HCT116 (cell line): Measurements from ENCODE around the gene FBN1.

Source experiments
- EZH2 ChIP-seq: fragments of 200-600 bp; sonication (generic); IDR thresholded peaks from 2 replicates; pipeline ENCODE4 v1.6.1; 2017; ENCODE audit warnings: antibody characterized with exemption, mixed run types
- EZH2phosphoT487 ChIP-seq: fragments of 200-600 bp; IDR thresholded peaks from 2 replicates; pipeline ENCODE4 v1.6.1; 2018; ENCODE audit warnings: antibody characterized with exemption, borderline replicate concordance
- POLR2A ChIP-seq: IDR thresholded peaks from 2 replicates; pipeline ENCODE4 v1.7.0; 2011; ENCODE audit warnings: borderline replicate concordance; ENCODE audit not compliant: insufficient read depth, insufficient read length; ENCODE audit errors: extremely low read depth
- SRF ChIP-seq: IDR thresholded peaks from 2 replicates; pipeline ENCODE4 v1.6.1; 2012; ENCODE audit warnings: low read depth
- TCF7L2 ChIP-seq: IDR thresholded peaks from 2 replicates; pipeline ENCODE4 v1.7.0; 2011; ENCODE audit warnings: borderline replicate concordance, inconsistent platforms; ENCODE audit not compliant: insufficient read depth, insufficient read length; ENCODE audit errors: extremely low read depth
- ZFX ChIP-seq: fragments of 450-650 bp; IDR thresholded peaks from 2 replicates; pipeline ENCODE4 v1.6.1; 2017
- ZNF274 ChIP-seq: fragments of 200-500 bp; sonication (Bioruptor generic); IDR thresholded peaks from 2 replicates; pipeline ENCODE4 v1.6.1; 2014; ENCODE audit warnings: mild to moderate bottlenecking, low read depth, low read length, inconsistent platforms
- TF ChIP-seq, protein P1 (sequence below), 3 experiments: fragments of 200-600 bp in 1 of 3; sonication (generic) in 1 of 3; IDR thresholded peaks in 2 of 3; conservative IDR thresholded peaks in 1 of 3; 2 replicates each; pipeline ENCODE4 v1.5.1; 2012 to 2017; ENCODE audit warnings: low read depth in 2 of 3, low read length in 2 of 3, antibody characterized with exemption in 1 of 3, borderline replicate concordance in 1 of 3, control low read depth in 1 of 3, mild to moderate bottlenecking in 1 of 3, mixed read lengths in 1 of 3, mixed run types in 1 of 3, moderate library complexity in 1 of 3; ENCODE audit not compliant: insufficient read depth in 1 of 3

DNA sequence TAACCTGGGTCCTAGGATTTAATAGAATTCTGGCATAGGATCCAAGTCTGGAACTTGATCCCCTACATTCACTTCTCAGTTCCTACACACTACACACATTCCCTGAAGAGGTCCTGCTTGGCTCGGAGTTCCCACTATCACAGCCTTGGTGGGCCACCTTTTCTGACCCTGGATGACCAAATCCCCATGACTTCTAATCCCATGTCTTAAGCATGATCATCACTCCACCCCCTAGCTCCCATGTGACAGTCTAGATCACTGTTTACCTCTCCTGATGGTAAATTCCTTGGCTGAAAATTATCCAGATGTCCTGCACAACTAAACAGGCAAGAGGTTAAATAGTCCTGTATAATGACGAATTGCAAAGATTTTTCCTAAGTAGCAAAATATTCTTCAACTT is 274.0 kb downstream of the FBN1 start:
- TF ChIP-seq, protein P1, sequence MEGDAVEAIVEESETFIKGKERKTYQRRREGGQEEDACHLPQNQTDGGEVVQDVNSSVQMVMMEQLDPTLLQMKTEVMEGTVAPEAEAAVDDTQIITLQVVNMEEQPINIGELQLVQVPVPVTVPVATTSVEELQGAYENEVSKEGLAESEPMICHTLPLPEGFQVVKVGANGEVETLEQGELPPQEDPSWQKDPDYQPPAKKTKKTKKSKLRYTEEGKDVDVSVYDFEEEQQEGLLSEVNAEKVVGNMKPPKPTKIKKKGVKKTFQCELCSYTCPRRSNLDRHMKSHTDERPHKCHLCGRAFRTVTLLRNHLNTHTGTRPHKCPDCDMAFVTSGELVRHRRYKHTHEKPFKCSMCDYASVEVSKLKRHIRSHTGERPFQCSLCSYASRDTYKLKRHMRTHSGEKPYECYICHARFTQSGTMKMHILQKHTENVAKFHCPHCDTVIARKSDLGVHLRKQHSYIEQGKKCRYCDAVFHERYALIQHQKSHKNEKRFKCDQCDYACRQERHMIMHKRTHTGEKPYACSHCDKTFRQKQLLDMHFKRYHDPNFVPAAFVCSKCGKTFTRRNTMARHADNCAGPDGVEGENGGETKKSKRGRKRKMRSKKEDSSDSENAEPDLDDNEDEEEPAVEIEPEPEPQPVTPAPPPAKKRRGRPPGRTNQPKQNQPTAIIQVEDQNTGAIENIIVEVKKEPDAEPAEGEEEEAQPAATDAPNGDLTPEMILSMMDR (IDR thresholded peaks at IDR 0.05 in 2 of 3, conservative IDR thresholded peaks at IDR 0.05 in 1 of 3; ENCODE audit: borderline replicate concordance in 1 of 3, insufficient read depth in 1 of 3, low read depth in 2 of 3, low read length in 2 of 3) = no peak
- TF ChIP-seq EZH2 (no peak), ZFX (no peak), ZNF274 (no peak), SRF (no peak), EZH2phosphoT487 (no peak), POLR2A (no peak), TCF7L2 (no peak)
